Spleen (tissue), 11 donors: ENCODE results near the gene WFDC13. TPM values are rescaled to one million over a fixed set of nuclear protein-coding genes. Genes with fewer than 3 reads are reported as not detected.

Experiments
- DNase-seq: peaks from one replicate; pipeline ENCODE4 v3.0.0-alpha.2; 2020
- H3K27ac ChIP-seq, 8 donors: fragments of 200-600 bp; sonication (generic) in 7 of 8; 1 replicate in 4 of 8; 2 replicates in 4 of 8; pipeline versions ENCODE4 v1.5.0 to v1.8.0; 2016 to 2021; ENCODE audit warnings: inconsistent platforms in 4 of 8, mild to moderate bottlenecking in 4 of 8, moderate library complexity in 1 of 8
- H3K27me3 ChIP-seq, 7 donors: fragments of 200-600 bp; sonication (generic) in 6 of 7; replicated peaks in 1 of 7; 1 replicate in 4 of 7; 2 replicates in 3 of 7; pipeline versions ENCODE4 v1.5.0 to v1.8.0; 2016 to 2021; ENCODE audit warnings: inconsistent platforms in 3 of 7, mild to moderate bottlenecking in 1 of 7
- H3K36me3 ChIP-seq, 6 donors: fragments of 200-600 bp; sonication (generic) in 5 of 6; 1 replicate in 4 of 6; 2 replicates in 2 of 6; pipeline versions ENCODE4 v1.5.0 to v1.8.0; 2016 to 2021; ENCODE audit warnings: inconsistent platforms in 2 of 6
- H3K4me1 ChIP-seq, 6 donors: fragments of 200-600 bp; sonication (generic) in 5 of 6; 1 replicate in 3 of 6; 2 replicates in 3 of 6; pipeline versions ENCODE4 v1.5.0 to v1.8.0; 2016 to 2021; ENCODE audit warnings: inconsistent platforms in 3 of 6
- H3K4me3 ChIP-seq, 8 donors: fragments of 200-600 bp; sonication (generic) in 7 of 8; 1 replicate in 4 of 8; 2 replicates in 4 of 8; pipeline versions ENCODE4 v1.5.0 to v1.8.0; 2016 to 2021; ENCODE audit warnings: inconsistent platforms in 4 of 8, mild to moderate bottlenecking in 4 of 8, moderate library complexity in 2 of 8
- H3K9me3 ChIP-seq, 8 donors: fragments of 200-600 bp; sonication (generic) in 7 of 8; 1 replicate in 4 of 8; 2 replicates in 4 of 8; pipeline versions ENCODE4 v1.5.0 to v1.8.0; 2016 to 2021; ENCODE audit warnings: inconsistent platforms in 4 of 8
- CTCF ChIP-seq, 11 experiments: fragments of 200-600 bp in 7 of 11; fragments of 450-650 bp in 4 of 11; sonication (generic) in 4 of 11; IDR thresholded peaks in 8 of 11; conservative IDR thresholded peaks in 3 of 11; 1 replicate in 7 of 11; 2 replicates in 4 of 11; pipeline versions ENCODE4 v1.4.0 to v1.8.0; 2016 to 2021; ENCODE audit warnings: antibody characterized with exemption in 11 of 11, inconsistent platforms in 4 of 11, mild to moderate bottlenecking in 1 of 11
- POLR2A ChIP-seq, 3 donors: fragments of 450-650 bp; IDR thresholded peaks; one replicate each; pipeline ENCODE4 v1.5.1; 2017; ENCODE audit warnings: antibody characterized with exemption in 3 of 3, mild to moderate bottlenecking in 1 of 3
- POLR2AphosphoS5 ChIP-seq, 3 donors: sonication (generic); formaldehyde crosslinking; IDR thresholded peaks; one replicate each; pipeline ENCODE4 v1.5.1; 2017; ENCODE audit warnings: antibody characterized with exemption in 3 of 3
- WGBS, 5 donors: extraction: QIAGEN DNeasy Blood & Tissue Kit in 3 of 5; methylation state at CpG; one replicate each; pipeline versions ENCODE4 v1.1.5 to v1.1.7; 2013 to 2018; 5-methylcytosine and 5-hydroxymethylcytosine counted together
- intact Hi-C: fragments of 100-400 bp; cut with DNase I; formaldehyde crosslinking; loops from one replicate; pipeline ENCODE4 v1.15.0; 2023; ENCODE audit warnings: low total_unique reads
- microRNA-seq, 3 donors: library from miRNA; unstranded; fragments of <30 nt; microRNA quantifications; one replicate each; pipeline versions ENCODE4 to v1.1.0, GENCODE V29; 2019 to 2020
- polyA plus RNA-seq, 3 donors: library from polyadenylated mRNA; stranded (reverse); fragments of 200-250 nt; gene quantifications; one replicate each; pipeline ENCODE4 v1.2.1, GENCODE V29; 2013
- small RNA-seq, 4 donors: library from RNA; depleted of rRNA; stranded (forward); fragments of <200 nt; gene quantifications; one replicate each; pipeline ENCODE3, GENCODE V24; 2016
- total RNA-seq, 7 donors: library from RNA; depleted of rRNA in 3 of 7; stranded (reverse); fragments of >200 nt in 3 of 7; fragmentation: NEBNext Ultra II Directional in 4 of 7; extraction: Animal tissue kit (Norgen Biotek cat#: 25700) in 4 of 7; gene quantifications; one replicate each; pipeline versions ENCODE4 v1.1.0 to v1.2.1, GENCODE V29; 2016 to 2021
- donor health status: healthy with polysubstance abuse.
- donor health status: DM: no; HTN: no; CAD: no; lungs with moderate emphysema.
- donor health status: DM: no; HTN: no; CAD: no.
- donor health status: Bipolar disorder and iron deficiency.
- donor health status: healthy.
- donor health status: DM: no; HTN: no; CAD: no.
- donor health status: DM: yes; HTN: yes; CAD: no.

The WFDC13 gene
- total and polyA plus RNA-seq, 10 donors, result not detected

- Histone ChIP-seq H3K4me3 (no peak overlapping the region), H3K27me3 (peaks cover 0 to 13% (median 0%) of the 10 kb centered on the region in 7 donors), H3K27ac (no peak overlapping the region), H3K36me3 (no peaks in the 10 kb centered on the region), H3K4me1 (no peaks in the 10 kb centered on the region), H3K9me3 (no peaks in the 10 kb centered on the region)
- no peak for DNase-seq
- TF ChIP-seq POLR2A (IDR thresholded peaks at IDR 0.05) (no peak), CTCF (IDR thresholded peaks at IDR 0.05 in 8 of 11, conservative IDR thresholded peaks at IDR 0.05 in 3 of 11) (no peak), POLR2AphosphoS5 (IDR thresholded peaks at IDR 0.05) (no peak)
- intact Hi-C loops, result no loop called here
Measured at GRCh38 chr20:45745015-45745414, 43.2 kb downstream of the WFDC13 start.

GRCh38 chr20:45751721-45752120, 49.9 kb downstream of the WFDC13 start:
- Histone ChIP-seq H3K4me1 (no peaks in the 10 kb centered on the region), H3K4me3 (no peak overlapping the region), H3K9me3 (peaks cover 0 to 11% (median 5%) of the 10 kb centered on the region in 8 donors), H3K36me3 (no peaks in the 10 kb centered on the region), H3K27ac (no peak overlapping the region), H3K27me3 (peaks cover 0 to 13% (median 0%) of the 10 kb centered on the region in 7 donors)
- no peak for DNase-seq
- 90 to 100% (median 93%) methylated on average over 1 of the region's 1 CpG for WGBS, 5 donors
- TF ChIP-seq POLR2A (IDR thresholded peaks at IDR 0.05) (no peak), POLR2AphosphoS5 (IDR thresholded peaks at IDR 0.05) (no peak), CTCF (IDR thresholded peaks at IDR 0.05 in 8 of 11, conservative IDR thresholded peaks at IDR 0.05 in 3 of 11) (no peak)
- intact Hi-C loops, result no loop called here

GRCh38 chr20:45752746-45753145, 50.9 kb downstream of the WFDC13 start:
- Histone ChIP-seq H3K4me3 (no peak overlapping the region), H3K9me3 (peaks cover 0 to 11% (median 5%) of the 10 kb centered on the region in 8 donors), H3K36me3 (no peaks in the 10 kb centered on the region), H3K4me1 (no peaks in the 10 kb centered on the region), H3K27me3 (peaks cover 0 to 13% (median 0%) of the 10 kb centered on the region in 7 donors), H3K27ac (no peak overlapping the region)
- no peak for TF ChIP-seq CTCF (IDR thresholded peaks at IDR 0.05 in 8 of 11, conservative IDR thresholded peaks at IDR 0.05 in 3 of 11)
- no peak for TF ChIP-seq POLR2AphosphoS5 (IDR thresholded peaks at IDR 0.05)
- TF ChIP-seq POLR2A (IDR thresholded peaks at IDR 0.05), result no peak
- DNase-seq, result no peak
- WGBS, 5 donors, result 74 to 80% (median 77%) methylated on average over 3 of the region's 3 CpGs
- intact Hi-C loops, result no loop called here

GRCh38 chr20:45758096-45758495, 56.3 kb downstream of the WFDC13 start:
- Histone ChIP-seq H3K27me3 (no peaks in the 10 kb centered on the region), H3K4me1 (no peaks in the 10 kb centered on the region), H3K36me3 (no peaks in the 10 kb centered on the region), H3K4me3 (no peak overlapping the region), H3K27ac (no peak overlapping the region), H3K9me3 (peaks cover 0 to 11% (median 5%) of the 10 kb centered on the region in 8 donors)
- TF ChIP-seq CTCF (IDR thresholded peaks at IDR 0.05 in 8 of 11, conservative IDR thresholded peaks at IDR 0.05 in 3 of 11) (no peak), POLR2AphosphoS5 (IDR thresholded peaks at IDR 0.05) (no peak), POLR2A (IDR thresholded peaks at IDR 0.05) (no peak)
- WGBS, 5 donors, result 68 to 88% (median 80%) methylated on average over 4 of the region's 4 CpGs
- no peak for DNase-seq
- intact Hi-C loops, result no loop called here

Small RNA genes lying within 50 kb of the gene (microRNA-seq; reads per million reads assigned to microRNA genes)
- gene MIR3617, result 0 to 0.85 (median 0.72) reads per million in 3 donors

Small RNA genes lying within 50 kb of the gene (small RNA-seq; reads per million reads assigned to genes)
- gene MIR3617, result 0 reads per million in 4 donors
- gene SPINT5P, result 0 reads per million in 4 donors

Other genes starting within 250 kb of the WFDC13 start
- gene WFDC2, start 232.3 kb upstream of the WFDC13 start, total RNA-seq, result under 1 TPM in 2 of 7 donors, not detected in 5; 0.74 to 0.79 TPM
- gene WFDC2, start 232.3 kb upstream of the WFDC13 start, polyA plus RNA-seq, result 1 to 10 TPM in 1 of 3 donors, under 1 TPM in 2; 0.35 to 1.5 (median 0.58) TPM
- gene SPINT3, start 186.4 kb upstream of the WFDC13 start, total RNA-seq, result not detected
- not detected for gene SPINT3, start 186.4 kb upstream of the WFDC13 start, polyA plus RNA-seq
- not detected for gene WFDC6, start 162.6 kb upstream of the WFDC13 start, total RNA-seq
- gene WFDC6, start 162.6 kb upstream of the WFDC13 start, polyA plus RNA-seq, result not detected
- gene EPPIN, start 154.6 kb upstream of the WFDC13 start, total RNA-seq, result not detected
- under 1 TPM in 1 of 3 donors, not detected in 2; 0.10 TPM for gene EPPIN, start 154.6 kb upstream of the WFDC13 start, polyA plus RNA-seq
- not detected for gene WFDC8, start 122.8 kb upstream of the WFDC13 start, total RNA-seq
- gene WFDC8, start 122.8 kb upstream of the WFDC13 start, polyA plus RNA-seq, result not detected
- gene WFDC10A, start 72.3 kb upstream of the WFDC13 start, total RNA-seq, result not detected
- not detected for gene WFDC10A, start 72.3 kb upstream of the WFDC13 start, polyA plus RNA-seq
- gene WFDC9, start 70.8 kb upstream of the WFDC13 start, total RNA-seq, result not detected
- not detected for gene WFDC9, start 70.8 kb upstream of the WFDC13 start, polyA plus RNA-seq
- gene WFDC11, start 31.8 kb upstream of the WFDC13 start, total RNA-seq, result not detected
- gene WFDC11, start 31.8 kb upstream of the WFDC13 start, polyA plus RNA-seq, result not detected
- gene WFDC10B, start 3.0 kb downstream of the WFDC13 start, total RNA-seq, result not detected
- not detected for gene WFDC10B, start 3.0 kb downstream of the WFDC13 start, polyA plus RNA-seq
- not detected for gene SPINT4, start 20.3 kb downstream of the WFDC13 start, total RNA-seq
- gene SPINT4, start 20.3 kb downstream of the WFDC13 start, polyA plus RNA-seq, result not detected
- gene WFDC3, start 89.8 kb downstream of the WFDC13 start, total RNA-seq, result not detected
- 1 to 10 TPM in 1 of 3 donors, under 1 TPM in 2; 0.70 to 1.2 (median 0.89) TPM for gene WFDC3, start 89.8 kb downstream of the WFDC13 start, polyA plus RNA-seq
- 10 to 100 TPM; 21.0 to 39.3 (median 29.6) TPM for gene DNTTIP1, start 89.9 kb downstream of the WFDC13 start, total RNA-seq
- 10 to 100 TPM; 31.8 to 34.7 (median 32.5) TPM for gene DNTTIP1, start 89.9 kb downstream of the WFDC13 start, polyA plus RNA-seq
- gene UBE2C, start 110.6 kb downstream of the WFDC13 start, total RNA-seq, result 10 to 100 TPM in 4 of 7 donors, 1 to 10 TPM in 3; 3.0 to 22.2 (median 12.3) TPM
- gene UBE2C, start 110.6 kb downstream of the WFDC13 start, polyA plus RNA-seq, result 10 to 100 TPM; 11.4 to 56.4 (median 19.7) TPM
- gene TNNC2, start 125.3 kb downstream of the WFDC13 start, total RNA-seq, result under 1 TPM in 2 of 7 donors, not detected in 5; 0.54 to 0.89 TPM
- 1 to 10 TPM; 1.4 to 3.4 (median 1.9) TPM for gene TNNC2, start 125.3 kb downstream of the WFDC13 start, polyA plus RNA-seq
- 10 to 100 TPM in 6 of 7 donors, 1 to 10 TPM in 1; 8.8 to 32.4 (median 20.0) TPM for gene SNX21, start 131.8 kb downstream of the WFDC13 start, total RNA-seq
- 10 to 100 TPM in 2 of 3 donors, 1 to 10 TPM in 1; 6.3 to 15.8 (median 15.7) TPM for gene SNX21, start 131.8 kb downstream of the WFDC13 start, polyA plus RNA-seq
- gene ACOT8, start 155.4 kb downstream of the WFDC13 start, total RNA-seq, result 10 to 100 TPM; 19.4 to 37.4 (median 24.7) TPM
- gene ACOT8, start 155.4 kb downstream of the WFDC13 start, polyA plus RNA-seq, result 10 to 100 TPM; 28.1 to 36.7 (median 34.2) TPM
- 1 to 10 TPM; 4.4 to 7.1 (median 5.4) TPM for gene ZSWIM3, start 155.6 kb downstream of the WFDC13 start, total RNA-seq
- 1 to 10 TPM; 3.1 to 4.2 (median 3.5) TPM for gene ZSWIM3, start 155.6 kb downstream of the WFDC13 start, polyA plus RNA-seq
- gene ZSWIM1, start 179.2 kb downstream of the WFDC13 start, total RNA-seq, result 10 to 100 TPM in 6 of 7 donors, 1 to 10 TPM in 1; 8.5 to 16.1 (median 11.1) TPM
- gene ZSWIM1, start 179.2 kb downstream of the WFDC13 start, polyA plus RNA-seq, result 1 to 10 TPM; 3.7 to 5.5 (median 3.9) TPM
- gene SPATA25, start 185.6 kb downstream of the WFDC13 start, total RNA-seq, result 10 to 100 TPM in 1 of 7 donors, 1 to 10 TPM in 6; 1.5 to 11.5 (median 4.0) TPM
- gene SPATA25, start 185.6 kb downstream of the WFDC13 start, polyA plus RNA-seq, result 1 to 10 TPM in 1 of 3 donors, under 1 TPM in 2; 0.41 to 3.1 (median 0.46) TPM
- 10 to 100 TPM in 2 of 7 donors, 1 to 10 TPM in 5; 3.3 to 19.4 (median 6.4) TPM for gene NEURL2, start 189.2 kb downstream of the WFDC13 start, total RNA-seq
- 1 to 10 TPM; 2.7 to 4.4 (median 3.5) TPM for gene NEURL2, start 189.2 kb downstream of the WFDC13 start, polyA plus RNA-seq
- gene CTSA, start 189.3 kb downstream of the WFDC13 start, total RNA-seq, result 100 to 1,000 TPM; 162 to 203 (median 183) TPM
- gene CTSA, start 189.3 kb downstream of the WFDC13 start, polyA plus RNA-seq, result 100 to 1,000 TPM in 1 of 3 donors, 10 to 100 TPM in 2; 56.6 to 105 (median 65.8) TPM
- 100 to 1,000 TPM in 2 of 7 donors, 10 to 100 TPM in 5; 19.2 to 430 (median 46.7) TPM for gene PLTP, start 210.1 kb downstream of the WFDC13 start, total RNA-seq
- gene PLTP, start 210.1 kb downstream of the WFDC13 start, polyA plus RNA-seq, result 10 to 100 TPM in 2 of 3 donors, 1 to 10 TPM in 1; 7.5 to 58.2 (median 16.7) TPM
- gene PCIF1, start 232.6 kb downstream of the WFDC13 start, total RNA-seq, result 10 to 100 TPM; 41.2 to 61.9 (median 52.4) TPM
- 10 to 100 TPM; 25.1 to 33.8 (median 31.0) TPM for gene PCIF1, start 232.6 kb downstream of the WFDC13 start, polyA plus RNA-seq